ENCODE measurements around the gene TMSB15C.
"Not testable (repeated sequence)": the region's sequence is repeated elsewhere in the genome, so short reads cannot be mapped to it uniquely, and the experiment has no call there.

TMSB15C gene

GRCh38 chrX:104075778-104076445 lies at the start of gene TMSB15C:
Gene TMSB15C, minus strand, starts transcription at chrX:104076236.
- not testable (repeated sequence) for DNase-seq (ENCODE audit: low spot score)

- no peak for DNase-seq (ENCODE audit: low spot score)
Measured at GRCh38 chrX:104122829-104123228, 46.8 kb upstream of the TMSB15C start.

- DNase-seq (ENCODE audit: low spot score) = no peak
Measured at GRCh38 chrX:104118765-104119164, 42.7 kb upstream of the TMSB15C start.

DNA sequence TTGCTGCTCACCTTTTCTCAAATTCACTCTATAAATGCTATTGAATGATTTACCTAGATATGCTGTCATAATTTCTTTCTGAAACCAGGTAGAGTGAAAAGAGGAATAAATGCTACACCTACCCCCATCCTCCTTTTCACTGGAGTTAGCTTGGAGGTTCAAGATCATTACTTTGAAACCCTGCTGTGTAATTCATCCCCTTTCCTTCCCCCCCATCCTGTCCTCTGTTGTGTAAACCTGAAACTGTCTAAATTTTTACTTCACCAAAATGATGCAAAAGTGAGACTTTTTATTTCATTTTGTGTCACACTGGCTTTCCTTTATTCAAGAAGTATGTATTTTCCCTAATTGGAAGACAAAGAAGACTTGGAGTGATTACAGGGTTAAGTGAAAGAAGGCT lies 41.7 kb upstream of the TMSB15C start:
- DNase-seq (ENCODE audit: low spot score) = no peak

DNA sequence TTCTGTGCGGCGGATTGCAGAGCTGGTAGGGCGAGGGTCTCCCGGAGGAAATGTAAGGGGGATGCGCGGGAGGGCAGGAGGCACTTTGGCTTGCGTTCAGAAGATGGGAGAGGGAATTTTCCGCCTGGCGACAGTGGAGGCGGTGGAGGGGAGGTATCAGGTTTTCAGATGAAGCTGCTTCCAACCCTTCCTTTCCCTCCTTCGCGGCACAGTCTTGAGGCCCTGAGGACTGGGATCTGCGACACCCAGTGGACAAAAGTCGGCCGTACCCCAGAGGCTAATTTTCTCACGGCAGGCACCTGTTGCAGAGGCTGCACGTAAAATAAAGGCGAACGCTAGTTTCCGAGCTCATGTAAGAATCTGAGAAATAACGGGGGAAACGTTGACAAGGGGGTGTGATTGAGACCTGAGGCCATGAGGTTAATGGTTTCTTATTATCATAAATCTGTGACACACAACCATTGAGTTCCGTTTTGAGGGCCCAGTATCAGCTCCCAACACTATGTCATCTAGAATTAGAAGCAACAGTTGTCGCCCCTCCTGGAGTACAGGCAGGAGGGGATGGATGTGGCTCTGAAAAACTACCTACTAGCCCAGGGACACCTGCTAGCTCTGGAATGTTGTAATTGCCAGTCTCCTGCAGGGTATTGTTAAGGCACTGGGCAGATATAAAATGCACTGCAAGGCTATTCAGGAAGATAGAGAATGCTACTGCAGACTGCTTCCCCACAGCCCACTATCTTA lies 37.4 kb upstream of the TMSB15C start:
- peak; percentile 41 for DNase-seq (ENCODE audit: low spot score)

DNA sequence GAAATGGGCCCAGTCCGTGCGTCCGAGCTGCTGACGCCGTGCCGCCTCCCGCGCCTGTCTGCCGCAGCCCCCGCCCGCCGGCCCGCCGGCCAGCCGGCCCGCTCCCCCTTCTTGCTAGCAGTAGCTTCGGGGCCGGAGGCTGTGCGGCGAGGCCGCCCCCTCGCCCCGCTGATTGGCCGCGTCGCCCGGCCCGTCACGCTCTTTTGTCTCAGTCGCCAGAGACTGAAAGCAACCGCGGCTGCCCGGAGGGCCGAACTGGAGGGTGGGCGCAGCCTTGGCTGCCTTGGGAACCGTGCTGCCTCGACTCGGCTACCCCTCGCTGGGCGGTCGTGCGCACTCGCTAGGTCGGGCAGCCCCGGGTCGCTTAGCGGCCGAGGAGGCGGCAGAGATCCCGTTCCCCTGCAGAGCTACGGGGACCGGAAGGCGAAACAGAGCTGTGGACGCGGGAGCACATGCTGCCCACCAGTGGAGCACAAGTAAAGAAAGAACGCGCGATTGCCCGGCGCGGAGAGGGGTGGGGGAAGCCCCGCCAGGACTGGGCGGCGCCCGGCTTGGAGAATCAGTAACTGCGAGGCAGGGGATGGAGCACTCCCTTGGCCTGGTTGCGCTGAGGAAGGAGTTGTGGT lies 36.4 kb upstream of the TMSB15C start, which contains the start of gene ZCCHC18:
ZCCHC18 (plus strand) TSS at position 198 of the 626 bp plus-strand sequence. CDS start 1,589 bp downstream, outside the sequence.
- peak; percentile 81 for DNase-seq (ENCODE audit: low spot score)

DNA sequence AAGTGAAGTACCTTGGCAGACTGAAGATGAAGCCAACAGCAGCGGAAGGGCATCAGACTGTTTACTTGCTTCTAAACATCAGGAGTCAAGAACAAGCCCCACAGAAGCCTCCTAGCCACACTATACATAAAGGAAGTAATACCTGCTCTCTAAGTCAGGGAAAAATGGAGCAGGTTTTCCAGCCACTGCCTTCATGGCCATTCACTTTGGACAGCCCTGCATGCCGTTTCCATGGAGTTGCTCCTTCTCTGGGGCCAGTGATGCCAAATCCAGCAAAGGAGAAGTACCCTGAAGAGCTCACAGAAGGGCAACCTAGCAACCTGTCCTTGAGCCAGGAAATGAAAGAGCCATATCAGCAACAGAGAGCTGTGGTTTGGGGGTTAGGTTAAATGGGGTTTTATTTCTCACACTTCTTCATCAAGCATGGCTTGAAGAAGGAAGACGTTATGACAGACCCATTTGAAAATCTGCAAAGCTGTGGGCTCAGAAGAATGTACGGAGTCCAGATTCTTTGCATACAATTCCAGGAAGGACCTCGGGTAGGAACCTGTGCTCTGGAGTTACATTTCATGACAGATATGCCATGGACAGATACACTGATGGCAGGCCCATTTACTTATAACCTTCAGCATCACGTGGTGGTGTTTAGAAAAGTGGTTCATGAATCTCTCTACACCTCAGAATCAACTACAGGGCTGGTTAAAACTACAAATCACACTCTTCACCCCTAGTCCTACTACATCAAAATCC lies 34.6 kb upstream of the TMSB15C start:
- DNase-seq (ENCODE audit: low spot score) = not testable (repeated sequence)

GRCh38 chrX:104108955-104109354 lies 32.9 kb upstream of the TMSB15C start:
- DNase-seq (ENCODE audit: low spot score) = no peak

DNA sequence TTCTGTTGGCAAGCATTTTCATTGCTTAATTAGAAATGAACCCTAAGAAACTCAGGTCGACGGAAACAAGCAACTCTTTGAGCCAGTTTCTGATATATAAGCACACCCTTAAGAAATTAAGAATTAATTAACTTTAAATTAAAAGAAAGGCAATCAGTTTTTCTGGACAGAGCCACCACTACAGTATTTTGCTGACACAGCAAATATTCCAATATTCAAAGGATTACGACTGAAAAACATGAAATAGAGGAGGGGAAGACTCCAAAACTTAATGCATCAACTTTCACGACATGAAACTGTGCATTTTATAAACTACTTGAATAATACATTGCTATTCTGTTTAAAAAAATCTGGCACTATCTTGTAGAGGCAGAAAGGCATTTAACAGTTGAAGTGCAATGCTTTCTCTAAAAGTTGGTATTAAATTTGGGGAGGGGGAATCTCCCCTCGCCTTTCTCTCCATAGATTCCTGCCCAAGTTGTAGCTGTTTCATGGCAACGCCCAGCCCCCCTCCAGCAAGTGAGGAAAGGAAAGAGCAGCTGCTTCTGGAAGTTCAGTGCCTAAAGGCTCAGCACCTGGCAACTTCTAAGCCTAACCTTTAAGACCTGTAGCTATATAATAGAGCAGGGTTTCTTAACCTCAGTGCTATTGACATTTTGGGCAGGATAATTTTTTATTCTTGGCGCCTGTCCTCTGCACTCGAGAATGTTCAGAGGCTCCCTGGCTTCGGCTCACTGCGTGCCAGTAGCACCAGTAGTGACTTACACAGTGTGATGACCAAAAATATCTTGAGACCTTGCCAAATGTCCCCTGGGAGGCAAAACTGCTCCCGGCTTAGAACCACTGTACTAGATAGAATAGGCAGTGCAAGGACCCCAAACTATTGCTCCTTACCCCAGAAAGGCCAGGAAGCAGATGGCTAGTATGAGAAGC lies 29.6 kb upstream of the TMSB15C start:
- DNase-seq (ENCODE audit: low spot score) = no peak

GRCh38 chrX:104104676-104105075 lies 28.6 kb upstream of the TMSB15C start:
- DNase-seq (ENCODE audit: low spot score) = no peak

DNA sequence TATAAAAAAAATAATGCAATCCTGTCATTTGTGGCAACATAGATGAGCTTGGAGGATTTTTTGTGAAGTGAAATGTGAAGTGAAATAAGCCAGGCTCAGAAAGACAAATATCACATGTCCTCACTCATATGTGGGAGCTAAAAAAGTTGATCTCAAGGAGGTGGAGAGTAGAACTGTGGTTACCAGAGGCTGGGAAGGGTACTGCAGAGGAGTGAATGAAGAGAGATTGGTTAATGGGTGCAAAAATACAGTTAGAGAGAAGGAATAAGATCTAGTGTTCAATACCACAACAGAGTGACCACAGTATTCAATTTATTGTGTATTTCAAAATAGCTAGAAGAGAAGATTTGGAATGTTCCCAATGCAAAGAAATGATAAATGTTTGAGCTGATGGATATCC lies 22.9 kb upstream of the TMSB15C start:
- DNase-seq (ENCODE audit: low spot score) = no peak

DNA sequence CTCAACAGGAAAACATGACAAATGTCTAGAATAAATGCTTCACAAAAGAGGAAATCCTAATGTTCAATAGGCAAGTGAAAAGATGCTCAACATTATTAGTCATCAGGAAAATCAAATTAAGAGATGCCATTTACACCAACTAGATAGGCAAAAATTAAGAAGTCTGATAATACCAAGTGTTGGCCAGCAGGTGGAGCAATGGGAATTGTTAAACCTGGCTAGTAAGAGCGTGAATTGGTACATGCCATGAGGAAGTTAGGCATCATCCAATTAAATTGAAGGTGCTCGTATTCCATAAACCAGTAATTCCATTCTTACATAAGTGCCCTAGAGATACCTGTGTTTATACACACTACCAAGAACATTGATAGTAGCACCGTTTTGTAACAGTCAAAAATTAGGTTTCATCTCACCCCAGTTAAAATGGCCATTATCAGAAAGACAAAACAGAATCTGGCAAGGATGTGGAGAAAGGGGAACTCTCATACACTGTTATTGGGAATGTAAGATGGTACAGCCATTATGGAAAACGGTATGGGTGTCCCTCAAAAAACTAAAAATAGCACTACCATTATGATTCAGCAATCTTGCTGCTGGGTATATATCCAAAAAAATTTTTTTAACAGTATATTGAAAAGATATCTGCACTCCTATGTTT lies 22.2 kb upstream of the TMSB15C start:
- DNase-seq (ENCODE audit: low spot score) = peak; percentile 52

DNA sequence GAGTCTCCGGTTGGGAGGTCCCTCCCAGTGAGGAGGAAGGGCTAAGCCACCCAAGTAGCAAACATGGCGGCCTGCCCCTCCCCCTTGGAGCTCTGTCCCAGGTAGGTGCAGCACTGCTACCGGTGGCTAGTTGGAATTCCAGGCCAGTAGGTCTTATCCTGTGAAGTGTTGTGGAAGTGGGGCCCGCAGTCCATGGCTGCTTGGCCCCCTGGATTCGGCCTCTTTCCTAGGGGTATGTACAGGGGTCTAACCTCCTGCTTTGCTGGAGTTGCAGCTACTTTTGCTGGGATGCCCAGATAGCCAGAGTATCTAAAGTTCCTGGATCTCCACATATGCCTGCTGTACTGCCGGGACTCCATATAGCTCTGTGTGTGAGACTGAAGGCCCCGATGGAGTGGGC lies 9.9 kb upstream of the TMSB15C start:
- DNase-seq (ENCODE audit: low spot score) = no peak

- DNase-seq (ENCODE audit: low spot score) = no peak
Measured at GRCh38 chrX:104085477-104085876, 9.4 kb upstream of the TMSB15C start.

GRCh38 chrX:104084534-104085277 lies 8.7 kb upstream of the TMSB15C start:
- DNase-seq (ENCODE audit: low spot score) = no peak

GRCh38 chrX:104084063-104084462 lies 8.0 kb upstream of the TMSB15C start:
- no peak for DNase-seq (ENCODE audit: low spot score)

- DNase-seq (ENCODE audit: low spot score) = not testable (repeated sequence)
Measured at GRCh38 chrX:104077854-104078253, 1.8 kb upstream of the TMSB15C start.

DNA sequence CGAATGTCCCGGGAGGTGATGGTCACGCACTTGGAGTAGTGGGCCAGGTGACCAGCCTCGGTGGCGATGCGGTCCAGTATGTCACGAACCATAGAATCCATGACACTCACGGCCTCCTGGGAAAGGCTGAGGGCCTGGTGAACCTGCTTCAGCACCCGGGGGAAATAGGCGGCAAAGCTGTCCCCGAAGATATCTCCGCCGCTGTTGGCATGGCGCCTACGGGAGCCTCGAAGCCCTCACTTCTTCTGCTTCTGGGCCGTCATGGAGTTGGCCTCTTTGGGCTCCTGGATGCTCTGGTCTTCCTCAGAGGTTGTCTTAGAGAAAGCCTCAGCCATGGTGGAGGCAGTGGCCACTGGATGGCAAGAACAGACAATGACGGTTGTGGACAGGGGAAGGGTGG lies 13.4 kb downstream of the TMSB15C start:
- not testable (repeated sequence) for DNase-seq (ENCODE audit: low spot score)

DNA sequence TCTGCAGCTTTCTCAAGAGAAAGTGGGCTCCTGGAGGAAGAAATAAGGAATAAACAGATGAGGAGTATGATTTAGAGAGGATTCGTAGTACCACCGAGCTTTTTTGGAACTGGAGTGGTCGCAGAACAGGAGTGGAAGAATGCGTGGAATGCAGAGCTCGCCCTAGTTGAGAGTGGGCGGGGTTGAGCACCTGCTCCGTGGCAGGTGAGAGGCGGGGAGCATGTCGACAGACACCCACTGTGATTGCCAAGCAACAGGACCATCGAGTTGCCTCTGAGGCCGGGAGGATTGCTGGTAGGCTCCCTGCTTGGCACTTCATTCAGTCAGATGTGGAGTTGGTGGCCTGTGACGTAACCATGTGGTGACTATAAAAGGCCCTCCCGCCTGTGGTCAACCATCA lies 21.1 kb downstream of the TMSB15C start:
- not testable (repeated sequence) for DNase-seq (ENCODE audit: low spot score)

DNA sequence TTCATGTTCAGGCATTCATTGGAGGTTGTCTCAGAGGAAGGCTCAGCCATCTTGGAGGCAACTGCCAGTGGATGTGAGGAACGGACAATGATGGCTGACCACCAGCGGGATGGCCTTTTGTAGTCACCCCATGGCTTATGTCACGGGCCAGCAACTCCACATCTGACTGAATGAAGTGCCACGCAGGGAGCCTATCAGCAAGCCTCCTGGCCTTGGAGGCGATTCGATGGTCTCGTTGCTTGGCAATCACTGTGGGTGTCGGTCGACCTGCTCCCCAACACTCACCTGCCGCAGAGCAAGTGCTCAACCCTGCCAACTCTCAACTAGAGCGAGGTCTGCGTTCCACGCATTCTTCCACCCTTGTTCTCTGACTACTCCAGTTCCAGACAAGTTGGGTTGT lies 28.9 kb downstream of the TMSB15C start:
- no peak for DNase-seq (ENCODE audit: low spot score)

Measured in GM03348 (cell line).